H1 (cell line): ENCODE measurements around the gene ZNF277.

Experiments used
- KDM5A ChIP-seq: fragments of 200-600 bp; IDR thresholded peaks from 2 replicates; pipeline ENCODE4 v1.7.1; 2012; ENCODE audit warnings: mild to moderate bottlenecking, low read length, inconsistent platforms, mixed read lengths
- POLR2A ChIP-seq, 2 experiments: IDR thresholded peaks; 1 replicate in 1 of 2; 2 replicates in 1 of 2; pipeline ENCODE4 v1.6.1; 2011; ENCODE audit warnings: low read depth in 2 of 2, low read length in 2 of 2, mild to moderate bottlenecking in 2 of 2; ENCODE audit errors: control extremely low read depth in 1 of 2
- POLR2AphosphoS5 ChIP-seq: IDR thresholded peaks from 2 replicates; pipeline ENCODE4 v1.6.1; 2011; ENCODE audit warnings: low read depth, low read length
- RFX5 ChIP-seq: IDR thresholded peaks from 2 replicates; pipeline ENCODE4 v1.6.1; 2011; ENCODE audit warnings: low read depth, low read length, improper control_type of control experiment, borderline replicate concordance
- SP1 ChIP-seq: IDR thresholded peaks from 2 replicates; pipeline ENCODE4 v1.6.1; 2011; ENCODE audit warnings: low read depth, low read length
- SUZ12 ChIP-seq: fragments of 200-600 bp; sonication (generic); IDR thresholded peaks from 2 replicates; pipeline ENCODE4 v1.6.1; 2012; ENCODE audit warnings: mild to moderate bottlenecking, inconsistent platforms, low read length, moderate library complexity, mixed read lengths
- TEAD4 ChIP-seq: IDR thresholded peaks from 2 replicates; pipeline ENCODE4 v1.6.1; 2012; ENCODE audit warnings: low read depth, low read length, inconsistent platforms, mixed read lengths
- TF ChIP-seq, protein P1 (sequence below), 3 experiments: IDR thresholded peaks; 1 replicate in 2 of 3; 2 replicates in 1 of 3; pipeline versions ENCODE4 v1.5.1 to v1.6.1; 2011; ENCODE audit warnings: low read length in 3 of 3, mild to moderate bottlenecking in 3 of 3, inconsistent platforms in 2 of 3, low read depth in 1 of 3, moderate library complexity in 1 of 3; ENCODE audit not compliant: insufficient read depth in 1 of 3; ENCODE audit errors: control extremely low read depth in 1 of 3
- TF ChIP-seq, protein P2 (sequence below): IDR thresholded peaks from 2 replicates; pipeline ENCODE4 v1.6.1; 2012; ENCODE audit warnings: inconsistent platforms
- TF ChIP-seq, protein P3 (sequence below): IDR thresholded peaks from 2 replicates; pipeline ENCODE4 v1.6.1; 2012; ENCODE audit warnings: inconsistent platforms

DNA sequence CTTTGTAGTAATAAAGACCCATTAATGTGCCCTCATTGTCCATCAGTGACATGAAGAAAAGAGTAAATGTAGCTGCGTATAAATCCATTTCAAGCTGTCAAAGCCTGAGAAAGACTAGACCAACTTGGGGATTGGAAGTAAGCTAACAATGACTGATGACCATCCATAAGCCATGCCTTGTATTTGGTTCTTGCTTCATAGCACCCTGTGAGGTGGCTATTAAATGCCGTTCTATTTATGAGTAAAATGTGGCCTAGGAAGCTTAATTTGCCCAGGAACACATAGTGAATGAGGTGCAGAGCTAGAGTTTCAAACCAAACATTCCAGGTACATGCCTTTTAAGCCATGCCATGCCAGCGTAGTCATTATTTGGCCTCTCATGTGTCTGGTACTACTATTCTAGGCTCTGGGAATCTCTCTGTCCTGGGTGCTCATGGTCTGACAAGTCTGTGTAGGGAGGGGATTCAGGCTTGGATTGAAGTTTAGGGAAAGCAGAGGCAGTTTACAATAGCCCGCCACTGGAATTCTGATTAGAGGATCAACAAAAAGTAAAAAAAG is 92.1 kb downstream of the ZNF277 start:
- TF ChIP-seq, protein P1, sequence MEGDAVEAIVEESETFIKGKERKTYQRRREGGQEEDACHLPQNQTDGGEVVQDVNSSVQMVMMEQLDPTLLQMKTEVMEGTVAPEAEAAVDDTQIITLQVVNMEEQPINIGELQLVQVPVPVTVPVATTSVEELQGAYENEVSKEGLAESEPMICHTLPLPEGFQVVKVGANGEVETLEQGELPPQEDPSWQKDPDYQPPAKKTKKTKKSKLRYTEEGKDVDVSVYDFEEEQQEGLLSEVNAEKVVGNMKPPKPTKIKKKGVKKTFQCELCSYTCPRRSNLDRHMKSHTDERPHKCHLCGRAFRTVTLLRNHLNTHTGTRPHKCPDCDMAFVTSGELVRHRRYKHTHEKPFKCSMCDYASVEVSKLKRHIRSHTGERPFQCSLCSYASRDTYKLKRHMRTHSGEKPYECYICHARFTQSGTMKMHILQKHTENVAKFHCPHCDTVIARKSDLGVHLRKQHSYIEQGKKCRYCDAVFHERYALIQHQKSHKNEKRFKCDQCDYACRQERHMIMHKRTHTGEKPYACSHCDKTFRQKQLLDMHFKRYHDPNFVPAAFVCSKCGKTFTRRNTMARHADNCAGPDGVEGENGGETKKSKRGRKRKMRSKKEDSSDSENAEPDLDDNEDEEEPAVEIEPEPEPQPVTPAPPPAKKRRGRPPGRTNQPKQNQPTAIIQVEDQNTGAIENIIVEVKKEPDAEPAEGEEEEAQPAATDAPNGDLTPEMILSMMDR (IDR thresholded peaks at IDR 0.05; ENCODE audit: control extremely low read depth in 1 of 3, insufficient read depth in 1 of 3, low read depth in 1 of 3, low read length in 3 of 3): no peak
- TF ChIP-seq SUZ12 (no peak), RFX5 (no peak), KDM5A (no peak), TEAD4 (no peak), POLR2A (IDR thresholded peaks at IDR 0.05; ENCODE audit: control extremely low read depth in 1 of 2, low read depth in 2 of 2, low read length in 2 of 2) (no peak), SP1 (no peak), POLR2AphosphoS5 (no peak)
- TF ChIP-seq, protein P2, sequence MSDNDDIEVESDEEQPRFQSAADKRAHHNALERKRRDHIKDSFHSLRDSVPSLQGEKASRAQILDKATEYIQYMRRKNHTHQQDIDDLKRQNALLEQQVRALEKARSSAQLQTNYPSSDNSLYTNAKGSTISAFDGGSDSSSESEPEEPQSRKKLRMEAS: no peak
- TF ChIP-seq, protein P3, sequence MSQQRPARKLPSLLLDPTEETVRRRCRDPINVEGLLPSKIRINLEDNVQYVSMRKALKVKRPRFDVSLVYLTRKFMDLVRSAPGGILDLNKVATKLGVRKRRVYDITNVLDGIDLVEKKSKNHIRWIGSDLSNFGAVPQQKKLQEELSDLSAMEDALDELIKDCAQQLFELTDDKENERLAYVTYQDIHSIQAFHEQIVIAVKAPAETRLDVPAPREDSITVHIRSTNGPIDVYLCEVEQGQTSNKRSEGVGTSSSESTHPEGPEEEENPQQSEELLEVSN: no peak
